Panc1 (cell line): Measurements from ENCODE around the gene NT5C3A.

Experiments
- CTCF ChIP-seq: fragments of 450-650 bp; IDR thresholded peaks from 2 replicates; pipeline ENCODE4 v1.5.1; 2017; ENCODE audit warnings: mild to moderate bottlenecking
- POLR2AphosphoS5 ChIP-seq: IDR thresholded peaks from 2 replicates; pipeline ENCODE4 v1.6.1; 2012; ENCODE audit warnings: mild to moderate bottlenecking, low read depth, low read length, moderate library complexity
- SIN3A ChIP-seq: IDR thresholded peaks from 2 replicates; pipeline ENCODE4 v1.6.1; 2012; ENCODE audit warnings: low read depth, mild to moderate bottlenecking, low read length, moderate library complexity, borderline replicate concordance; ENCODE audit not compliant: insufficient read depth
- TCF7L2 ChIP-seq: IDR thresholded peaks from 2 replicates; pipeline ENCODE4 v1.6.1; 2011; ENCODE audit warnings: mild to moderate bottlenecking, low read depth, low read length, inconsistent platforms
- TF ChIP-seq, protein P1 (sequence below), 2 experiments: IDR thresholded peaks; 2 replicates each; pipeline ENCODE4 v1.6.1; 2011 to 2012; ENCODE audit warnings: low read depth in 2 of 2, control low read depth in 1 of 2, low read length in 1 of 2, mild to moderate bottlenecking in 1 of 2, moderate library complexity in 1 of 2; ENCODE audit not compliant: insufficient read depth in 1 of 2

DNA sequence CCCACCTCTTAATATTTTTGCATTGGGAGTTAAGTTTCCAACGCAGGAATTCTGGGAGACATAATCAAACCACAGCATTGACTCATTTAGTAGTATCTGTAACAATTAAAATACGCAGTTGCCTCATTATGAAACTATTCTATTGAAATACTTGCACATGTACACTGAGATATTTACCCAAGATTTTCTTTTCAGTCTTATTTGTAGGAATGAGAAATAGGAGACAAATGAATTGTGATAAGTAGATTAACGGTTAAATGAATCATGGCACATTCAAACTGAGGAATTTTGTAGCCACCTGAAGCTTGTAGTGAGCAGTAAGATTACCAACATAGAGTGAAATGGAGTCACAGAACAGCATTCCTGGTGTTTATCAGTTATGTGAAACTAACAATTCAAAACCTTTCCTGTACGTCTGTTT, 28.5 kb upstream of the NT5C3A start:
- TF ChIP-seq CTCF = no peak
- TF ChIP-seq POLR2AphosphoS5 = no peak
- TF ChIP-seq TCF7L2 = no peak
- TF ChIP-seq SIN3A = no peak
- TF ChIP-seq, protein P1, sequence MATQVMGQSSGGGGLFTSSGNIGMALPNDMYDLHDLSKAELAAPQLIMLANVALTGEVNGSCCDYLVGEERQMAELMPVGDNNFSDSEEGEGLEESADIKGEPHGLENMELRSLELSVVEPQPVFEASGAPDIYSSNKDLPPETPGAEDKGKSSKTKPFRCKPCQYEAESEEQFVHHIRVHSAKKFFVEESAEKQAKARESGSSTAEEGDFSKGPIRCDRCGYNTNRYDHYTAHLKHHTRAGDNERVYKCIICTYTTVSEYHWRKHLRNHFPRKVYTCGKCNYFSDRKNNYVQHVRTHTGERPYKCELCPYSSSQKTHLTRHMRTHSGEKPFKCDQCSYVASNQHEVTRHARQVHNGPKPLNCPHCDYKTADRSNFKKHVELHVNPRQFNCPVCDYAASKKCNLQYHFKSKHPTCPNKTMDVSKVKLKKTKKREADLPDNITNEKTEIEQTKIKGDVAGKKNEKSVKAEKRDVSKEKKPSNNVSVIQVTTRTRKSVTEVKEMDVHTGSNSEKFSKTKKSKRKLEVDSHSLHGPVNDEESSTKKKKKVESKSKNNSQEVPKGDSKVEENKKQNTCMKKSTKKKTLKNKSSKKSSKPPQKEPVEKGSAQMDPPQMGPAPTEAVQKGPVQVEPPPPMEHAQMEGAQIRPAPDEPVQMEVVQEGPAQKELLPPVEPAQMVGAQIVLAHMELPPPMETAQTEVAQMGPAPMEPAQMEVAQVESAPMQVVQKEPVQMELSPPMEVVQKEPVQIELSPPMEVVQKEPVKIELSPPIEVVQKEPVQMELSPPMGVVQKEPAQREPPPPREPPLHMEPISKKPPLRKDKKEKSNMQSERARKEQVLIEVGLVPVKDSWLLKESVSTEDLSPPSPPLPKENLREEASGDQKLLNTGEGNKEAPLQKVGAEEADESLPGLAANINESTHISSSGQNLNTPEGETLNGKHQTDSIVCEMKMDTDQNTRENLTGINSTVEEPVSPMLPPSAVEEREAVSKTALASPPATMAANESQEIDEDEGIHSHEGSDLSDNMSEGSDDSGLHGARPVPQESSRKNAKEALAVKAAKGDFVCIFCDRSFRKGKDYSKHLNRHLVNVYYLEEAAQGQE (IDR thresholded peaks at IDR 0.05; ENCODE audit: insufficient read depth in 1 of 2, low read depth in 2 of 2, low read length in 1 of 2) = no peak
